Glomerular endothelial cell (primary cell): Measurements from ENCODE around the gene PLA2G4D. TPM values are rescaled to one million over a fixed set of nuclear protein-coding genes. Genes with fewer than 3 reads are reported as not detected.

Experiments
- DNase-seq: peaks from one replicate; pipeline ENCODE4 v3.0.0-alpha.2; 2011; ENCODE audit warnings: low read depth, low spot score; ENCODE audit errors: extremely low read depth
- total RNA-seq: library from RNA; depleted of rRNA; stranded (reverse); fragments of >200 nt; gene quantifications from 2 replicates; pipeline ENCODE4 v1.2.3, GENCODE V29; 2015

PLA2G4D gene
- total RNA-seq, 1 donor from 2014 or later, result not detected

- DNase-seq, result no peak
Observed at GRCh38 chr15:42077689-42078088, 16.7 kb downstream of the PLA2G4D start.

- DNase-seq, result no peak
Observed at GRCh38 chr15:42073418-42073817, 20.9 kb downstream of the PLA2G4D start.

- no peak for DNase-seq
Observed at GRCh38 chr15:42072141-42072685, 22.1 kb downstream of the PLA2G4D start.

GRCh38 chr15:42071717-42072116 is 22.6 kb downstream of the PLA2G4D start:
- DNase-seq, result no peak

GRCh38 chr15:42070976-42071350 is 23.4 kb downstream of the PLA2G4D start:
- no peak for DNase-seq

GRCh38 chr15:42070279-42070975 is 23.9 kb downstream of the PLA2G4D start:
- no peak for DNase-seq

- DNase-seq, result no peak
Observed at GRCh38 chr15:42069496-42070278, 24.7 kb downstream of the PLA2G4D start.

GRCh38 chr15:42069025-42069424 is 25.3 kb downstream of the PLA2G4D start:
- no peak for DNase-seq

- DNase-seq, result no peak
Observed at GRCh38 chr15:42068601-42069000, 25.8 kb downstream of the PLA2G4D start.

GRCh38 chr15:42066764-42067415 is 27.5 kb downstream of the PLA2G4D start:
- no peak for DNase-seq

- no peak for DNase-seq
Observed at GRCh38 chr15:42065468-42065867, 28.9 kb downstream of the PLA2G4D start.

- DNase-seq, result no peak
Observed at GRCh38 chr15:42065033-42065432, 29.3 kb downstream of the PLA2G4D start.

- DNase-seq, result no peak
Observed at GRCh38 chr15:42064271-42064670, 30.1 kb downstream of the PLA2G4D start.

- DNase-seq, result no peak
Observed at GRCh38 chr15:42063122-42063848, 31.1 kb downstream of the PLA2G4D start.

- DNase-seq, result no peak
Observed at GRCh38 chr15:42062284-42062806, 32.0 kb downstream of the PLA2G4D start.

GRCh38 chr15:42060797-42061196 is 33.6 kb downstream of the PLA2G4D start:
- DNase-seq, result no peak

- DNase-seq, result no peak
Observed at GRCh38 chr15:42060477-42060763, 33.9 kb downstream of the PLA2G4D start.

- DNase-seq, result no peak
Observed at GRCh38 chr15:42059661-42060476, 34.5 kb downstream of the PLA2G4D start.

GRCh38 chr15:42058791-42059190 is 35.6 kb downstream of the PLA2G4D start:
- DNase-seq, result no peak
